Testis (tissue), 2 donors: ENCODE data around the gene ASF1B.

Experiments
- CTCF ChIP-seq, 3 experiments: fragments of 450-650 bp in 2 of 3; fragments of 200-600 bp in 1 of 3; sonication (generic) in 1 of 3; IDR thresholded peaks; one replicate each; pipeline ENCODE4 v1.5.1; 2016 to 2019; ENCODE audit warnings: antibody characterized with exemption in 3 of 3, mild to moderate bottlenecking in 2 of 3, moderate library complexity in 1 of 3
- POLR2A ChIP-seq: fragments of 450-650 bp; IDR thresholded peaks from one replicate; pipeline ENCODE4 v1.6.1; 2017; ENCODE audit warnings: antibody characterized with exemption, mild to moderate bottlenecking, moderate library complexity

DNA sequence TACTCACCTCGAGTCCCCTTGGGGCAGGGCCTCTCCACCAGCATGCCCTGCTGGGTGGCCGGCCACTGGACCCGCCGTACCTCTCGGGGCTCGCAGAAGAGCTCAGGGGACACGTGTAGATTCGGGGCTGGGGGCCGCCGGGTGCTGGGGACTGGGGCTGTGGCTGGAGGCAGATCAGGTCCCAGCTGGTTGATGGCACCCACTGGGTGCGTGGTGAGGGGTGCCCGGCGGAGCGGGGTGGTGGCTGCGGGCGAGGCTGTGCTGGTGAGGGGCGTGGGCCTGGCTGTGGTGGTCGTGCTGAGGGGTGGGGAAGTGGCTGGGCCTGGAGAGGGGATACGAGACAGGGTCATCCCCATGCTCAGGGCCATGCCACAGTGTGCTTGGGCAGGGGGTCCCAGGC lies 24.9 kb upstream of the ASF1B start:
- TF ChIP-seq POLR2A (no peak), CTCF (IDR thresholded peaks at IDR 0.05) (no peak)
